Astrocyte (in vitro differentiated cells and primary cell): ENCODE data around the gene PARD3B.

Experiments used
- CTCF ChIP-seq: IDR thresholded peaks from 2 replicates; pipeline ENCODE4 v1.5.1; 2011; ENCODE audit warnings: low read depth, mild to moderate bottlenecking, inconsistent platforms, low read length, moderate library complexity; ENCODE audit not compliant: insufficient read depth
- EZH2 ChIP-seq: IDR thresholded peaks from 2 replicates; pipeline ENCODE4 v1.6.1; 2012; ENCODE audit warnings: mild to moderate bottlenecking, low read length, inconsistent platforms; ENCODE audit not compliant: insufficient read depth

- TF ChIP-seq CTCF (no peak), EZH2 (no peak)
Measured at GRCh38 chr2:205030695-205031094, 485.4 kb downstream of the PARD3B start.
